ENCODE results near the gene TUBGCP3.
A peak's percentile ranks its signal among the peaks of the same experiment; 100 is the strongest.

The TUBGCP3 gene

DNA sequence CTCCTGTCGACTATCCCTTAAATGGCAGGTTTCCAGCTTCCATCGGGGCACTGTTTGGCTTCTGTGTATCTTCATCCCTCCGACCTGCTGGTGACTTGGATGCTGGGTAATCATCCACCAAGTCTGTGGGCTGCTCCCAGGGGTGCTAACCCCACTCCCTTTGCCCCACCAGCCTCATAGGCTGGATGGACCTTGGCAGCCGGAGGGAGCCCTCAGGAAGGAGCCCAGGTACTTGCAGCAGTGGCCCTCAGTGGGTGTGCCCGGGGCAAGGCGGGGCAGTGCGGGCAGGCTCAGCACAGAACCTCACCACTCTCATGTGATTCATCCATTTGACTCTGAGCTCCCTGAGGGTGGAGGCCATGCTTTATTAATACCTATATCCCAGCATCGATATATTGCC, 27.4 kb upstream of the TUBGCP3 start:
- no peak for DNase-seq

- no peak for DNase-seq
Measured at GRCh38 chr13:112614835-112615234, 26.9 kb upstream of the TUBGCP3 start.

- no peak for DNase-seq
Measured at GRCh38 chr13:112608212-112608611, 20.3 kb upstream of the TUBGCP3 start.

- DNase-seq, result peak; percentile 95
Measured at GRCh38 chr13:112606109-112607001, 18.4 kb upstream of the TUBGCP3 start.

DNA sequence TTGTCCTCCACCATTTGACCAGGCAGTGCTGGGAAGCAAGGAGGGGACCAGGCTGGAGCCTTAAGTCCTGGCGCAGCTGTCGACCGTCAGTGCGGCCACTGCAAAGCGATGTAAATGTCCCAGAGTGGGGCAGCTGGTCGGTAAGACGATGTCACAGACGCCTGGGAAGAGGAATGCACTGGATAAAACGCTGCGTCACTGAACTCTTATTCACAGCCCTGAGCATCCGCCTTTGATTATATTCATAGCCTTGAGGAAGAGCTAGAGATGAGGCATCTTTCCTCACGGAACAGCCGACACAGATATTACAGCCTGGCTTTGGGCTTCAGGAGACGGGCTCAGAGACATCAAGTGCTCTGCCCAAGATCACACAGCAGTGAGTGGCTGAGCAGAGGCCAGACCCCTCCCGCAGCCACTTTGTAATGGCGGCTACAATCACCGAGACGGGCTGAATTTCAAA, 17.6 kb upstream of the TUBGCP3 start:
- DNase-seq, result no peak

DNA sequence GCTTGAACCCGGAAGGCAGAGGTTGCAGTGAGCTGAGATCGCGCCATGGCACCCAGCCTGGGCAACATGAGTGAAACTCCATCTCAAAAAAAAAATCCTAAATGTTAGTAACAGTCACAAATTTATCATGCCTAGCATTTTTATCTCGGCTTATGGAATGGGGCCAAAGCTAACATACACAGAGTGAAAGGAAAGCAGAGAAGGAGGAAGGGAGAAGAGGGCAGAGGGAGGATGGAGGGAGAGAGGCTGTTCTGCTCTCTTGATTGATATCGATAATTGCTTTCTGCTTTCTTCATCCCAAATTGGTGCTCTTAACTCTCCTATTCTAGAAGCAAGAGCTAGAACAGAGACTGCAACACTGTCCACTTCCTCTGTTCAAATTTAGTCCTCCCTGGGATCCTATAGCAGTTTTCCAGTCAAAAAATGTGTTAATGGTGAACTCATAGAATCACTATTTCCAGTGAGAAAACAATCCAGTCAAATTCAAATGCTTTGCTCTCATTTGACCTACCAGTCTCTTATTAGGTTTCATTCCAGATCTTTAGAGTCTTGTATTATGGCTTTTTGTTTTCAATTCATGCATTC, 15.8 kb upstream of the TUBGCP3 start:
- DNase-seq, result no peak

DNA sequence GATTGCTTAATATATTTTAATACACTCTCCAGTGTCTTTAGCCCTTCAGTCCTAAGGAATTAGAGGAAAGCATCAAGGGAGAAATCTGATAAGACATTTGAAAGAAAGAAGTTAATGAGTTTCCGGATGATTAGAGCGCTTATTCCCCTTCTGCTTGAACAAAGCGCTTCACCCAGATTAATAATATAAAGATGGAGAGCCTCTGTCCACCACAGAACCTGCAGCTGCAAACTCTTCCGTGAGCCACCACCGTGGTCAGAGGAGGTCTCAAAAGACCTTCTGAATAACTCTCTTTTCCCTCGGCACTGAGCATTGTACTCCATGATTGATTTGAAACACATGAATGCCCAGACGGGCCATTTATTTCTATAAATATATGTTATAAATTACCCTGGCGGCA, 14.2 kb upstream of the TUBGCP3 start:
- no peak for DNase-seq

DNA sequence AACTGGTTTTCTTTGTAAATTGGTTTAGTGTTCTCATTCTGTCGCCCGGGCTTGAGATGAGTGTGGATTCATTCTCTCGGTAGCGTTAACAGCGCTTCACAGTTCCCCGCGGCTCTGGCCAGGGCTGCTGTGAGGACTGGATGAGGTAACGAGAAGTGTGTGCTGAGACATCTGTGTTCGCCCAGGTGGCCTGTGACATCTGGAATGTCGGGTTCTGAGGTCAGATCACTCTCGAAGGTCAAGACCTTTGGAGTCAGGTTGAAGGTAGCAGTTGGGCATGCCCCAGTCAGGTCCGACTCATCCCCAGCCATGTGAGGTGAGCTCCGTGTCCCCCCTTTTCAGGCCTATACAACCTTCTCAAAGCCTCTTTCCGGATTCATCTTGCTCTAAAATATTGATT, 13.4 kb upstream of the TUBGCP3 start:
- DNase-seq, result no peak

DNA sequence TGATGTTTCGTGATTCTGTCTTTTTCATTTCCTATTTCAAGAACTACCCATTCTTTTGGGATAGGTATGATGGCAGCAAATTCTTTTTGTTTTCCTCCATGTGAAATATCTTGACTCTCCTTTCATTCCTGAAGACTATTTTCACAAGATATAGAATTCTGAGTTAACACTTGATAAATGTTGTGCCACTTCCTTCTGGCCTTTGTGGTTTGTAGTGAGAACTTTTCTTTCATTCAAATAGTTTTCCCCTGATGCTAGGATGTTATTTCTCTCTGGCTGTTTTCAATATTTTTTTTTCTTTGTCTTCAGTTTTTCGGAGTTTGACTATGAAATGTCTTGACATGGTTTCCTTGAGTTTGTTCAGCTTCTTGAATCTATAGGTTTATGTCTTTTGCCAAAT, 8.3 kb upstream of the TUBGCP3 start:
- no peak for DNase-seq

- no peak for DNase-seq
Measured at GRCh38 chr13:112592647-112593046, 4.7 kb upstream of the TUBGCP3 start.

DNA sequence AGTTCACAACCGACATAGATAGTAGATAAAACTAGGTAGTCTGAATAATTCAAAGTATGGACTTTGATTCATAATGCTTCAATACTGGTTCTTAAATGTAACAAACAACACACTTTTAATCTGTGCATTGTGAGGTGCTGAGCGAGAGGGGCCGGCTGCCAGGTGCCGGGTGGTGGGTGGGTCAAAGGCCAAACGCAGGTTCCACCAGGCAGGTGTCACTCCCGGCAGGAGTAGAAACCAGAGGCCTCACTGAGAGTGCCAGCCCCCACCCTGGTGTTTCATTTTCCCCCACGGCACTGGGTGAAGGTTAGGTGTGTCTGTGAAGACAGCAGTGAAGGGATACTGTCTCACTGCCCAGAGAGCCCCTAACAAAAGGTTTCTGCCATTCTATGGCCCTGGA, 4.2 kb upstream of the TUBGCP3 start:
- DNase-seq, result no peak

- DNase-seq, result no peak
Measured at GRCh38 chr13:112588490-112589297, 741 bp upstream of the TUBGCP3 start.

DNA sequence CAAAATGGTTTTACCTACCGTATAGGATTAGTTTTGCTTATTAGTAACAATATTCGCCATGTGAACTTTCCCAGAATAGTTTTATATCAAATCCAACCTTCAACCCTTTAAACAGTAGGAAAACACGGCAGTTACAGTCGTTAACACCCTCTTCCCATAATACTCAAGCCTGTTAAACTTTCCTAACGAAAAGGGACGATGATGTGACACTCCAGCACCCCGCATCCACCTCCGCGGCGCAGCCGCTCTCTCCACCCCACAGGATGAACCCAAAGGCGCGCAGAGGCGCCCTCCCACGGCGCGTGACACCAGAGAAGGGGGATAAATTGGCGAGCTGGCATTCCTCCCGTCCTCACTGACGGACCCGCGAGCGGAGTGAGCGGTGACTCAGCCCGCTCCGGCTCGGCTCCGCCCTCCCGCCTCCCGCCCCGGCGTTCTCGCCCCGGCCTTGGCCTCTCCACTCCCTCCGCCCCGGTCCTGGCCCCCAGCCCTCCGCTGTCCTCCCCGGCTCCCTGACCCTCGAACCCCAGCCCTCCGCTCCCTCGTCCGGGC, 665 bp downstream of the TUBGCP3 start:
- DNase-seq, result peak; percentile 86

- no peak for DNase-seq
Measured at GRCh38 chr13:112586334-112586960, 1.5 kb downstream of the TUBGCP3 start.

DNA sequence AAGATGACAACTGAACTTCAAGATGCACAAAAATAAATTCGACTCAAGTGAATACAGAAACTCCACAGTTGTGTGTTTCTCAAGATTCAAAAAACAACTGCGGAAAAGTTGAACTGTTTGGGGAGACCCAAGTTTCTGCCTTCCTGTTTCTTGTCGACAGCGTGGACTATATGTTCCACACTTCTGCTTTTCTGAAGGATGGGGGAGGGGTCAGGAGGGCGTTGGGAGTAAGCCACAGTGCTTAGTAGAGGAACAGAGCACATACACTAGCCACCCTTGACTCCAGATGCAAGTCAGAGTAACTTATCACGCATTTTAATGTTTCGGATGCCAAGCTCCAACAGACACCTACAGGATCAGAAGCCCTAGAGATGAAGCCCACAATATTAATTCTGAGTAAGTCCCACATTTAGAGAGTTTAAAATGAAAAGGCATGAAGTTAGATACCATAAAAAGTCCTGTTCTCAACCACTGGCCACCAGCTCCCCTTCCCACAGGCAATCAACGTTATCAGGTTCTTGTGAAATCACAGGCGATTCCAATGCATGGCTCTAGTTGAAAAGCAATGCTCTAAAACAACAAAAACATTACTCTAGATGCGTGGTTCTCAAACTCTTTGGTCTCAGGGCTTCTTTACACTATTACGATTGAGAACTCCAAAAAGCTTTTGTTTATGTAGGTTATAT, 4.2 kb downstream of the TUBGCP3 start:
- DNase-seq, result no peak

DNA sequence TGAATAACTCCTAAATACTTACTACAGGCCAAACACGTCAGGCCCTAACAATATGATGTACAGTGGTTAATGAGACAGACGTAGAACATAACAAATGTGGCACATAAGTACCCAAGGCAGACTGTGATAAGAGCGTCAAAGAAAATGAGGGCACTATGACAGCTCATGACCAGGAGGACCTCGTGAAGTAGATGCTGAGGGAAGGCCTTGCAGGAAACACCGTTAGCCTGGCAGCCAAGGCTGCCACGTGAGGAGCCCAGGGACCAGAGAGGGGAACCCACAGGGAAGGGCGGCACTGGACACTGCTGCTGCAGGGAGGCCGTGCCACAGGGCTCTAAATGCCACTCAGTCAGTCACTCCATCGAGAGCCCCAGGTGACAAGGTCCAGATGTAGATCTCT, 5.7 kb downstream of the TUBGCP3 start:
- no peak for DNase-seq

GRCh38 chr13:112580912-112581311, 7.0 kb downstream of the TUBGCP3 start:
- no peak for DNase-seq

DNA sequence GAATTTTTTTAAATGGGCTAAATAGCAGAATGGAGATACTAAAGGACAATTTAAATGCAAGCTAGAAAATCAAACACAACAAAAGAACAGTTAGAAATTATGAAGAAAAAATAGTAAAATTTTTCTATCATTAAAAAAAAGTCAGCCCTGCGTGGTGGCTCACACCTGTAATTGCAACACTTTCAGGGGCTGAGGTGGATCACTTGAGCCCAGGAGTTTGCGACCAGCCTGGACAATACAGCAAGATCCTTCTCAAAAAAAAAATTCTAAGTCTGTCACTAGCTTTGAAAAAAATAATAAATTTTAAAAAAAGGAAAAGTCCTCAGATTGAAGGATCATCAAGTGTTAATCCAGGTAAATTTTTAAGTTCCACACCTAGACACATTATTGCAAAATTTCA, 7.7 kb downstream of the TUBGCP3 start:
- no peak for DNase-seq

DNA sequence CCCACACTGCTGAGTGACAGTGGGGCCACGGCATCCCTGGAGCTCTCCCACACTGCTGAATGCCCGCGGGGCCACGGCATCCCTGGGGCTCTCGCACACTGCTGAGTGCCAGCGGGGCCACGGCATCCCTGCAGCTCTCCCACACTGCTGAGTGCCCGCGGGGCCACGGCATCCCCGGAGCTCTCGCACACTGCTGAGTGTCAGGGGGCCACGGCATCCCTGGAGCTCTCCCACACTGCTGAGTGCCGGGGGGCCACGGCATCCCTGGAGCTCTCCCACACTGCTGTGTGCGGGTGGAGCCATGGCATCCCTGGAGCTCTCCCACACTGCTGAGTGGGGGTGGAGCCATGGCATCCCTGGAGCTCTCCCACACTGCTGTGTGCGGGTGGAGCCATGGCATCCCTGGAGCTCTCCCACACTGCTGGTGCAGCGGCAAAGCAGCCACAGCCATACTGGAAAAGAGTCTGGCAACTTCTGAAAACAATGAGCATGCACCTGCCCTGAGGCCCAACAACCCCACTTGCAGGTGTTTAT, 8.6 kb downstream of the TUBGCP3 start:
- DNase-seq, result no peak

- DNase-seq, result no peak
Measured at GRCh38 chr13:112576768-112577167, 11.2 kb downstream of the TUBGCP3 start.

GRCh38 chr13:112576191-112576590, 11.8 kb downstream of the TUBGCP3 start:
- no peak for DNase-seq

DNA sequence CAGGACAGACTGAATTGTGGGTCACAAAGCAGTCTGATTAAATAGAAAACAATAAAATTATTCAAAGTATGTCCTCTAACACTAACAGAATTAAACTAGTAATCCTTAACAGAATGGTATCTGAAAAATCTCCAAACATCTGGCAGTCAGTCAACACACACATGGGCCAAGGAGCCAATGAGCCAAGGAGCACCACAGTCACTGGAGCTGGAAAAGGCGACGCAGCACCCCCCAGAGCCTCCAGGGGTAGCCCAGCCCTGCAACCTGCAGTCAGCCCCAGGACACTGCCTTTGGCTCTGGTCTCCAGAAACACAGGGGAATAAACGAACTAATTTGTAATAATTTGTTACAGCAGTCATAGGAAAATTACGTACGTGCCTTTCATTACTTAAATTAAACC, 12.3 kb downstream of the TUBGCP3 start:
- no peak for DNase-seq

Measured in stimulated activated CD4-positive, alpha-beta T cell treated with anti-CD3 and anti-CD28 coated beads, Interleukin-15, amount 100 ng/mL, for 24 hours (primary cell).